Gastroesophageal sphincter (tissue), 4 donors: ENCODE data around the gene MZB1. TPM values are rescaled to one million over a fixed set of nuclear protein-coding genes. Genes with fewer than 3 reads are reported as not detected.

ENCODE experiments used
- ATAC-seq: fragments of 150-250 bp; one replicate; pipeline ENCODE4 v1.9.1; 2016; ENCODE audit warnings: mild to moderate bottlenecking, moderate library complexity
- H3K27ac ChIP-seq, 4 donors: fragments of 200-600 bp; sonication (generic) in 3 of 4; 1 replicate in 3 of 4; 2 replicates in 1 of 4; pipeline ENCODE4 v1.5.1; 2016 to 2019
- H3K27me3 ChIP-seq: fragments of 200-600 bp; sonication (generic); one replicate; pipeline ENCODE4 v1.5.1; 2019
- H3K36me3 ChIP-seq, 2 donors: fragments of 200-600 bp; sonication (generic); one replicate each; pipeline ENCODE4 v1.5.1; 2019; ENCODE audit warnings: control low read depth in 1 of 2
- H3K4me1 ChIP-seq, 3 donors: fragments of 200-600 bp; sonication (generic); 1 replicate in 2 of 3; 2 replicates in 1 of 3; pipeline ENCODE4 v1.5.1; 2016 to 2019; ENCODE audit warnings: control low read depth in 2 of 3
- H3K4me3 ChIP-seq, 2 donors: fragments of 200-600 bp; sonication (generic); one replicate each; pipeline ENCODE4 v1.5.1; 2019; ENCODE audit warnings: mild to moderate bottlenecking in 1 of 2, moderate library complexity in 1 of 2
- H3K9me3 ChIP-seq, 3 donors: fragments of 200-600 bp; sonication (generic); one replicate each; pipeline ENCODE4 v1.5.1; 2017 to 2019; ENCODE audit warnings: control low read depth in 2 of 3
- CTCF ChIP-seq, 4 experiments: fragments of 200-600 bp in 2 of 4; fragments of 450-650 bp in 2 of 4; sonication (generic) in 1 of 4; IDR thresholded peaks; one replicate each; pipeline ENCODE4 v1.5.1; 2017 to 2019; ENCODE audit warnings: antibody characterized with exemption in 4 of 4, mild to moderate bottlenecking in 2 of 4, moderate library complexity in 2 of 4
- EP300 ChIP-seq: sonication (generic); formaldehyde crosslinking; IDR thresholded peaks from one replicate; pipeline ENCODE4 v1.6.1; 2017; ENCODE audit warnings: antibody characterized with exemption, mild to moderate bottlenecking
- POLR2A ChIP-seq, 2 donors: fragments of 450-650 bp; IDR thresholded peaks; one replicate each; pipeline ENCODE4 v1.6.1; 2017; ENCODE audit warnings: antibody characterized with exemption in 2 of 2, mild to moderate bottlenecking in 2 of 2, moderate library complexity in 1 of 2
- POLR2AphosphoS5 ChIP-seq: sonication (generic); formaldehyde crosslinking; IDR thresholded peaks from one replicate; pipeline ENCODE4 v1.6.1; 2017; ENCODE audit warnings: antibody characterized with exemption
- WGBS, 2 donors: methylation state at CpG; one replicate each; pipeline ENCODE4 v1.1.5; 2018; ENCODE audit warnings: low coverage in 1 of 2; 5-methylcytosine and 5-hydroxymethylcytosine counted together
- total RNA-seq, 4 donors: library from RNA; depleted of rRNA; stranded (reverse); fragments of >200 nt; gene quantifications; one replicate each; pipeline ENCODE4 v1.1.0, GENCODE V29; 2016

The MZB1 gene
- total RNA-seq, 4 donors from 2014 or later, result 0.74 TPM; not detected in 3

- H3K9me3 ChIP-seq, result no peaks in the 10 kb centered on the region
- H3K4me1 ChIP-seq, result peaks cover 5 to 63% (median 26%) of the 10 kb centered on the region in 3 donors
- no peaks in the 10 kb centered on the region for H3K27me3 ChIP-seq
- 61 to 66% methylated on average over 8 of the region's 9 CpGs for WGBS, 2 donors
- peaks cover 0 to 50% of the 10 kb centered on the region in 2 donors for H3K36me3 ChIP-seq
- H3K27ac ChIP-seq, result peak overlapping the region in 3 of 4 donors; percentile 49 to 82 (median 72)
- ATAC-seq, result no peak
- no peak for TF ChIP-seq EP300
- TF ChIP-seq CTCF (IDR thresholded peaks at IDR 0.05), result no peak
- no peak for TF ChIP-seq POLR2AphosphoS5
- TF ChIP-seq POLR2A (IDR thresholded peaks at IDR 0.05), result no peak
- H3K4me3 ChIP-seq, result no peak overlapping the region
Measured at GRCh38 chr5:139419226-139420192, 29.8 kb upstream of the MZB1 start.

- peak overlapping the region in 3 of 4 donors; percentile 72 to 82 (median 76) for H3K27ac ChIP-seq
- H3K4me3 ChIP-seq, result no peak overlapping the region
- TF ChIP-seq POLR2AphosphoS5, result no peak
- TF ChIP-seq CTCF (IDR thresholded peaks at IDR 0.05), result no peak
- TF ChIP-seq EP300, result no peak
- TF ChIP-seq POLR2A (IDR thresholded peaks at IDR 0.05), result no peak
- H3K27me3 ChIP-seq, result no peaks in the 10 kb centered on the region
- H3K4me1 ChIP-seq, result peaks cover 5 to 70% (median 30%) of the 10 kb centered on the region in 3 donors
- ATAC-seq, result no peak
- H3K9me3 ChIP-seq, result no peaks in the 10 kb centered on the region
- WGBS, 2 donors, result 71 to 90% methylated on average over 1 of the region's 1 CpG
- H3K36me3 ChIP-seq, result peaks cover 0 to 43% of the 10 kb centered on the region in 2 donors
Measured at GRCh38 chr5:139418793-139419192, 29.1 kb upstream of the MZB1 start.

- ATAC-seq, result peak; percentile 65
- peaks cover 5 to 70% (median 30%) of the 10 kb centered on the region in 3 donors for H3K4me1 ChIP-seq
- H3K27ac ChIP-seq, result peak overlapping the region; percentile 7 to 82 (median 78)
- TF ChIP-seq POLR2AphosphoS5, result peak; percentile 79
- TF ChIP-seq EP300, result no peak
- no peaks in the 10 kb centered on the region for H3K9me3 ChIP-seq
- 25% methylated on average over 2 to 3 of the region's 4 CpGs for WGBS, 2 donors
- H3K36me3 ChIP-seq, result peaks cover 0 to 45% of the 10 kb centered on the region in 2 donors
- H3K4me3 ChIP-seq, result no peak overlapping the region
- no peaks in the 10 kb centered on the region for H3K27me3 ChIP-seq
Measured at GRCh38 chr5:139417214-139417613, 27.5 kb upstream of the MZB1 start.

- peaks cover 5 to 70% (median 30%) of the 10 kb centered on the region in 3 donors for H3K4me1 ChIP-seq
- no peak for TF ChIP-seq POLR2AphosphoS5
- no peak for TF ChIP-seq POLR2A (IDR thresholded peaks at IDR 0.05)
- TF ChIP-seq EP300, result no peak
- TF ChIP-seq CTCF (IDR thresholded peaks at IDR 0.05), result no peak
- ATAC-seq, result no peak
Measured at GRCh38 chr5:139416651-139417050, 26.9 kb upstream of the MZB1 start.

GRCh38 chr5:139415869-139416268, 26.2 kb upstream of the MZB1 start:
- peaks cover 0 to 44% of the 10 kb centered on the region in 2 donors for H3K36me3 ChIP-seq
- H3K9me3 ChIP-seq, result no peaks in the 10 kb centered on the region
- no peaks in the 10 kb centered on the region for H3K27me3 ChIP-seq
- no peak for ATAC-seq
- H3K27ac ChIP-seq, result peak overlapping the region in 3 of 4 donors; percentile 76 to 82 (median 81)
- TF ChIP-seq CTCF (IDR thresholded peaks at IDR 0.05) (no peak), EP300 (no peak), POLR2AphosphoS5 (no peak), POLR2A (IDR thresholded peaks at IDR 0.05) (no peak)
- peaks cover 5 to 70% (median 30%) of the 10 kb centered on the region in 3 donors for H3K4me1 ChIP-seq
- no peak overlapping the region for H3K4me3 ChIP-seq

More at GRCh38 chr5:139416651-139417050, 26.9 kb upstream of the MZB1 start:
- no peak overlapping the region for H3K4me3 ChIP-seq
- WGBS, 2 donors, result 33% methylated on average over 8 of the region's 9 CpGs; no CpG with 5 or more reads in 1 of the 2 donors
- H3K27ac ChIP-seq, result peak overlapping the region; percentile 3 to 82 (median 78)
- H3K27me3 ChIP-seq, result no peaks in the 10 kb centered on the region
- no peaks in the 10 kb centered on the region for H3K9me3 ChIP-seq
- H3K36me3 ChIP-seq, result peaks cover 0 to 44% of the 10 kb centered on the region in 2 donors
